ENCODE results near the gene EPDR1.

DNA sequence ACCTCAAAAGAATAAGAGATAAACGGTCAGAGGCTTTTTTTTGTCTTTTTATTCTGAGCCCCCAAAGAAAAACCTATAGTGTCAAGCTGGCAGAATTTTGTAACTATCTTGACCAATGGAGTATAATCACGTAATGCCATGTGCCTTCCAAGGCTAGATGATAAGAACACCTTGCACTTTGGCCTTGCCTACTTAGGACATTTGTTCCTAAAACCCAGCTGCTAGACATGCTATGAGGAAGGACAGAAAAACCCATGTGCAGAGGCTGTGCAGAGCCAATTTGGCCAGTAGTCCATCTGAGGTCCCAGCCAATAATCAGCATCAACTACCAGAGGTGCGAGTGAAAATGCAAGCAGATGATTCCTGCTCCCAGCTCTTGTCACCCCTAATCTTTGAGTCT, 69.9 kb downstream of the EPDR1 start:
- TF ChIP-seq, protein P1, sequence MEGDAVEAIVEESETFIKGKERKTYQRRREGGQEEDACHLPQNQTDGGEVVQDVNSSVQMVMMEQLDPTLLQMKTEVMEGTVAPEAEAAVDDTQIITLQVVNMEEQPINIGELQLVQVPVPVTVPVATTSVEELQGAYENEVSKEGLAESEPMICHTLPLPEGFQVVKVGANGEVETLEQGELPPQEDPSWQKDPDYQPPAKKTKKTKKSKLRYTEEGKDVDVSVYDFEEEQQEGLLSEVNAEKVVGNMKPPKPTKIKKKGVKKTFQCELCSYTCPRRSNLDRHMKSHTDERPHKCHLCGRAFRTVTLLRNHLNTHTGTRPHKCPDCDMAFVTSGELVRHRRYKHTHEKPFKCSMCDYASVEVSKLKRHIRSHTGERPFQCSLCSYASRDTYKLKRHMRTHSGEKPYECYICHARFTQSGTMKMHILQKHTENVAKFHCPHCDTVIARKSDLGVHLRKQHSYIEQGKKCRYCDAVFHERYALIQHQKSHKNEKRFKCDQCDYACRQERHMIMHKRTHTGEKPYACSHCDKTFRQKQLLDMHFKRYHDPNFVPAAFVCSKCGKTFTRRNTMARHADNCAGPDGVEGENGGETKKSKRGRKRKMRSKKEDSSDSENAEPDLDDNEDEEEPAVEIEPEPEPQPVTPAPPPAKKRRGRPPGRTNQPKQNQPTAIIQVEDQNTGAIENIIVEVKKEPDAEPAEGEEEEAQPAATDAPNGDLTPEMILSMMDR (IDR thresholded peaks at IDR 0.05): no peak
- TF ChIP-seq POLR2A (IDR thresholded peaks at IDR 0.05): no peak
